KOPT-K1 (cell line): Measurements from ENCODE around the gene AGMO.

ENCODE experiments used
- H3K27ac ChIP-seq: fragments of 200-600 bp; sonication (generic); 2 replicates; pipeline ENCODE4 v1.5.1; 2016; ENCODE audit warnings: antibody characterized with exemption, mild to moderate bottlenecking, low read depth, low read length; ENCODE audit not compliant: poor library complexity, severe bottlenecking
- H3K36me3 ChIP-seq: fragments of 200-600 bp; sonication (generic); 2 replicates; pipeline ENCODE4 v1.5.1; 2017; ENCODE audit warnings: antibody characterized with exemption, mild to moderate bottlenecking, low read length, moderate library complexity; ENCODE audit not compliant: insufficient read depth
- H3K9me3 ChIP-seq: fragments of 200-600 bp; sonication (generic); 2 replicates; pipeline ENCODE4 v1.5.1; 2017; ENCODE audit warnings: antibody characterized with exemption, low read length, mild to moderate bottlenecking; ENCODE audit not compliant: insufficient read depth, poor library complexity, severe bottlenecking

AGMO gene

GRCh38 chr7:15464667-15465121 lies 97.1 kb downstream of the AGMO start:
- H3K27ac ChIP-seq: no peak overlapping the region
- no peaks in the 10 kb centered on the region for H3K9me3 ChIP-seq
- H3K36me3 ChIP-seq: no peaks in the 10 kb centered on the region

DNA sequence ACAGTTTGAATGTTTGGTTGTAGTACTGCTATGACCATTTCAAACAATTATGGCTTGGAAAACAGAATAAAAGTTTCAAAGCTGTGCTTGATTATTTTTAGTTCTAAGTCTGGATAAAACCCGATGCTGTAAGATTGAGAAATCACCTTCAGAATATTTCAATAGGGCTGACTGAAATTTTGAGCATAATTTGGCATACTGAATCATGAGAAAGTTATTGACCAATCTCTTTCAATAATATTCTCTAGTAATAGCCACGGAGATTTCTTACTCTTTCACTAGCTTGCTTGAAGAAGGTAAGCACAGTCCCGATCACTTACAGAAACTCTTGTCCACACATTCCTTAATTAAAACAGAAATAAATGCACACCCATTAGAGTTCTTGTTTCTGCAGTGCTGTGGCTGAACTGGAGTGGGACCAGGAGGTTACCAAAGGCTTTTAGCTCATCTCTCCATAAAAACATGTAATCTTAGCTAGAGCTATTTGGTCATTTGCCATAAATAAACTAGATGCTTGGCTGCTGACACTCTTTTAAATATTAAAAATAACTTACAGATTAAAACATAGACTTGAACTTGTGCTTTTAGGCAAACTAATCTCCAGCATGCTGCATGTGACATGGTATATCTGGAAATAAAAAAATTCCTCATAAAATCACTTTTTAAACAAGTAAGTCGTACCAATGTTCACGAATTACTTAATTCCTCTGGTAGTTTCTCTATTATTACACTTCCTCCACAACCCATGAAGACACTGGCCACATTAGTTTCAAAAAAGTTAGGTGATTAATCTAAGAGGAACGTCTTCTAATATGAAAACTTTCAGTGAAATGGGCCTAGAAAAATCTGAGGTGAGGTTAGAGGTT lies 97.8 kb downstream of the AGMO start:
- Histone ChIP-seq H3K36me3 (no peaks in the 10 kb centered on the region), H3K27ac (no peak overlapping the region), H3K9me3 (no peaks in the 10 kb centered on the region)

DNA sequence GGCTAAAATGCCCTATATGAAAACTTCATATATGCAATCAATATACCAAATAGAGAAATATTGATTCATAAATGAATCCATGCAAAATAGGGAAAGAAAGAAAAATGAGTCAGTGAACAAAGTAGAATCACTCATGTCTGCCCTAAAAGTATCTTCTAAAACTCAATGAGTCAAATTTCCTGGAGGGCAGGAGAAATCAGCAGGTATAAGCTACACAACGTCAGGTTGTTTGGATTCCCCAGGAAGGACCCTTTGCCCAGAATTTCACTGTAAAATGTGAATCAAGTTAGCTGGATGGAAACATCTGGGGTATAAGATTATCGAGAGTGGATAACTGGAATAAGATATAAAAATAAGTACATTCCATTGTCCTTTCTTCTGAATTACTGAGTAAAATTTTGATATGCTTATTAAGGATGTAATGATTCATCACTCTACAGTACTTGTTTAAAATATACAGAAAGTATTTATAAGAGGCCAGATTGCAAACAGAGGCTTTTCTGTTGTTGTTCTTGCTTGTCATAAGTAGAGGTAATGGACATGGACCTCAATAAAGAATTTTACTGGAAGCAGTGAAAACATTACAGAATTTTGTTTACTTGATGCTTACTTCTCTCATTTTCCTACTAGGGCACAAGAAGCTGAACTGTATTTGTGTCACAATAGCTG lies 99.0 kb downstream of the AGMO start:
- Histone ChIP-seq H3K36me3 (no peaks in the 10 kb centered on the region), H3K9me3 (no peaks in the 10 kb centered on the region), H3K27ac (no peak overlapping the region)

GRCh38 chr7:15461576-15461975 lies 100.2 kb downstream of the AGMO start:
- H3K9me3 ChIP-seq: no peaks in the 10 kb centered on the region
- no peak overlapping the region for H3K27ac ChIP-seq
- no peaks in the 10 kb centered on the region for H3K36me3 ChIP-seq

DNA sequence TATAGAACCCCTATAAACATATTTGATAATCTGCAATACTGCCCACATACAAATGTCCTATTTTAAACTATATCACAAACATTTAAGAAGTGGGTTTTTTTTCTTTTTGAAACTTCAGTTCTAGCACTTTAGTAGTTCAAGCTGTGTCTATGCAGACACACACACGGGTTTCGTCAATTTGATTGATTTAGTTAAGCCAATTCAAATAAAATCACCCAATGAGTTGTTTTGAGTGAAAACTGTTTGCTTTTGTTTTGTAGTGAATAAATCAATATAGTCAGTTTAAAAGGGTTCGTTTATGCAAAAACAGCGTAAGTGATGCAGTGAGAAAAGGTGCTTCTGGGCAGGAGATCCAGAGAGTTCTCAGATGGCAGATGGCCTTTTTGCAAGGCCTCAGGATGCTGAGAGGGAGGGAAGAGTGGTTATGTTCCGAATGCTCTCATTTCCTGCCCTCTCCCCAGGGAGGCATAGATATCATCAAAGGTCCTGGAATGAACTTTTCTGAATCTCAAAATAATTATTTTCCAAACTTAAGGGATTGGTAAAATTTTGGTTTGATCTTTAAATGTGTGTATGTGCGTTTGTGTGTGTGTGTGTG lies 102.7 kb downstream of the AGMO start:
- no peaks in the 10 kb centered on the region for H3K36me3 ChIP-seq
- H3K27ac ChIP-seq: no peak overlapping the region
- no peaks in the 10 kb centered on the region for H3K9me3 ChIP-seq

- Histone ChIP-seq H3K36me3 (no peaks in the 10 kb centered on the region), H3K9me3 (no peaks in the 10 kb centered on the region), H3K27ac (no peak overlapping the region)
Observed at GRCh38 chr7:15457990-15458955, 103.5 kb downstream of the AGMO start.

GRCh38 chr7:15452670-15453069 lies 109.1 kb downstream of the AGMO start:
- Histone ChIP-seq H3K9me3 (no peaks in the 10 kb centered on the region), H3K36me3 (no peaks in the 10 kb centered on the region), H3K27ac (no peak overlapping the region)

DNA sequence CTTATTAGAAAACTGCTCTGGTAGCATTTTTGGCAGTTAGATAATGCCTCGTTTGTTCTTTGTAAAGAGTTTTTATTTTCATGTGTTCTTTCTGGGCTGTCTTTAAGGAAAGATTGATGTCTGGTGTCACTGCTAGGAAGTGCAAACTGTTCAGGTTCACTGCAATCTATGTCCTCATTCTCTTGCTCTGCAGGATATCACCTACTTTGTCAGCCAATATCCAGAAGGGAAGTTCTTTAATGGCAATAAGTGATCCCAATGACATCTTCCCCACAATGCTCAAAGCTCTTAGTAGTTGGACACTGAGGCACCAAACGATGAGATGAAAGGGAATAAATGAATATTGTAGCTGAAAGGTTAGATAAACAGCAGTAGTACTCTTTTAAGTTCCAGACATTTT lies 115.1 kb downstream of the AGMO start:
- Histone ChIP-seq H3K36me3 (no peaks in the 10 kb centered on the region), H3K27ac (no peak overlapping the region)

GRCh38 chr7:15446280-15446679 lies 115.5 kb downstream of the AGMO start:
- H3K27ac ChIP-seq: no peak overlapping the region
- no peaks in the 10 kb centered on the region for H3K9me3 ChIP-seq
- no peaks in the 10 kb centered on the region for H3K36me3 ChIP-seq

More for the DNA sequence above, 115.1 kb downstream of the AGMO start:
- no peaks in the 10 kb centered on the region for H3K9me3 ChIP-seq

DNA sequence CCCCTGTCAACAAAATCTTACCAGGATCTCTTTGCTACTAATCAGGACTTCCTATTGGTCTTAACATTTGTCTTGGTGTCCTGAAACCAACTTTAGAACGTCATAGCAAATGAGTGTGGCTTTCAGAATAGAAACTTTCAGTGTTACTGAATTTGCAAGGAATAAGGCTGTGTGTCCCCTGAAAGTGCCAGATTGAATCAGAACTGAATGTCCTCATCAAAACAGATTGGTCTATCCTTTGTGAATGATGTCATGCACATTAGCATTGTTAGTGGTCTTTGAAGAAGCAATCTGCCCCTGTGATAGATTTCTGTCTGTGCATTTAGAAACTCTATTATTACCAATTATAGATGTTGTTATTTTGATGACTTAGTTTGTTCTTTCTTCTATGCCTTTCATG lies 119.9 kb downstream of the AGMO start:
- Histone ChIP-seq H3K27ac (no peak overlapping the region), H3K36me3 (no peaks in the 10 kb centered on the region), H3K9me3 (no peaks in the 10 kb centered on the region)

DNA sequence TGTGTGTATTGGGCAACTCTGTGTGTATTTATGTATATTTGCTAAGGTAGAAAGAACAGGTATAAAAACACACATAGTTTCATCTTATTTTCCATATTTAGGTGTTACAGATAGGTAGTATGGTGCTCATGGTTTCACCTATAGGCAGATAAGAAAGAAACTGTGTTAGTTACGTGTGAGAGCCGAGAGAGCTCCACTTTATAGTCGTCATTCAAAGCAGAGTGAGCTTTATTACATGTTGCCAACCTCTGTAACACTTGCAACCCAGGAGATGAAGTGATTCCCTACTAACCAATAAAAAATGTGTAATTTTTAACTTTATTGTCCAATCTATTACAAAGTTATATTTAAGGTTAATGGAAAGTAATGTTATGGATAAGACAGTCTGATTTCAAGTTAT lies 121.3 kb downstream of the AGMO start:
- Histone ChIP-seq H3K36me3 (no peaks in the 10 kb centered on the region), H3K27ac (no peak overlapping the region), H3K9me3 (no peaks in the 10 kb centered on the region)

DNA sequence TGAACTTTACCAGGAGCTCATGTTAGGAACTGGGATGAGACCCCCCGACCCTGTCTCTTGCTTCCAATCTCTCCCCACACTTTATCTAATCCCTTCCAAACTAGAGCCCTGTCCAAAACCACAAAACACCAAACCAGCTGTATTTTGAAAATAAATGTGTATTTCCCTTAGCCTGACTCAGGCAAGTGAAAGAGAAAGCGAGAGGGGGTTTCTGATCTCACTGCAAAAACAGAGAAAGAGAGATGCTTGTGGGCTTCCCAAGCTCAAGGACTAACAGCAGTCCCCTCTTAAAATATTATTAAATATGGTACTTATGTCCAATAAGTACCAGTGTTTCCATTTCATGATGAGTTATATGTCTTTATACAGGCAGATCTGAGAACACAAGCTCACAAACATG lies 122.0 kb downstream of the AGMO start:
- no peak overlapping the region for H3K27ac ChIP-seq
- no peaks in the 10 kb centered on the region for H3K36me3 ChIP-seq
- no peaks in the 10 kb centered on the region for H3K9me3 ChIP-seq

- Histone ChIP-seq H3K36me3 (no peaks in the 10 kb centered on the region), H3K9me3 (no peaks in the 10 kb centered on the region), H3K27ac (no peak overlapping the region)
Observed at GRCh38 chr7:15433151-15433550, 128.7 kb downstream of the AGMO start.

- no peaks in the 10 kb centered on the region for H3K36me3 ChIP-seq
- no peak overlapping the region for H3K27ac ChIP-seq
- no peaks in the 10 kb centered on the region for H3K9me3 ChIP-seq
Observed at GRCh38 chr7:15430911-15431310, 130.9 kb downstream of the AGMO start.
